HepG2 (cell line): ENCODE data around the gene LYST. TPM values are rescaled to one million over a fixed set of nuclear protein-coding genes. Genes with fewer than 3 reads are reported as not detected.

Source experiments
- ATAC-seq: fragments of 200-7000 bp; cut with Tn5 transposase; 3 replicates; pipeline ENCODE4 v1.9.1; 2020; ENCODE audit warnings: mild to moderate bottlenecking, moderate library complexity
- BruUV-seq: library from RNA; stranded (reverse); fragments of 400-500 nt; replicated peaks from 2 replicates; lab custom pipeline; 2021; lab: Mats Ljungman, UMichigan
- CTCF ChIA-PET: fragments of 300-600 bp; formaldehyde crosslinking; extraction: SDS; loops from one replicate; lab custom pipeline; 2021; ENCODE audit warnings: low total read pairs, inconsistent platforms, low intra/inter-chr PET ratio; lab: Yijun Ruan, JAX
- POLR2A ChIA-PET: fragments of 350-600 bp; sonication (Branson Sonifier 250); formaldehyde crosslinking; loops from one replicate; lab custom pipeline; 2020; ENCODE audit warnings: antibody characterized with exemption, inconsistent platforms; lab: Yijun Ruan, JAX
- DNase-seq: peaks from one replicate; pipeline ENCODE4 v3.0.0-alpha.2; 2015; ENCODE audit warnings: low spot score
- FAIRE-seq: peaks from 3 replicates; lab custom pipeline; 2011; peaks lifted over from hg19 to GRCh38; lab: Jason Lieb, UNC
- H2AFZ ChIP-seq: one replicate; pipeline ENCODE4 v1.6.1; 2011; ENCODE audit warnings: low read length, inconsistent platforms
- H3K27ac ChIP-seq: fragments of 300-600 bp; 3 replicates; pipeline ENCODE4 v1.8.0; 2011; ENCODE audit warnings: mixed run types, mild to moderate bottlenecking, mixed read lengths, low read length, inconsistent platforms; ENCODE audit not compliant: insufficient read depth; ENCODE audit errors: extremely low read length
- H3K27me3 ChIP-seq, 2 experiments: fragments of 200-600 bp in 1 of 2; 2 replicates in 1 of 2; 3 replicates in 1 of 2; pipeline versions ENCODE4 v1.6.0 to v1.8.0; 2011; ENCODE audit warnings: low read length in 2 of 2, mild to moderate bottlenecking in 2 of 2, moderate library complexity in 2 of 2, inconsistent platforms in 1 of 2; ENCODE audit not compliant: insufficient read depth in 2 of 2, control insufficient read depth in 1 of 2
- H3K36me3 ChIP-seq, 2 experiments: fragments of 200-600 bp in 1 of 2; replicated peaks in 1 of 2; 2 replicates in 1 of 2; 3 replicates in 1 of 2; pipeline versions ENCODE4 v1.5.1 to v1.8.0; 2011; ENCODE audit warnings: low read length in 2 of 2, inconsistent platforms in 1 of 2; ENCODE audit not compliant: insufficient read depth in 2 of 2, control insufficient read depth in 1 of 2
- H3K4me1 ChIP-seq: 2 replicates; pipeline ENCODE4 v1.5.1; 2012; ENCODE audit warnings: low read length, inconsistent platforms; ENCODE audit not compliant: insufficient read depth
- H3K4me2 ChIP-seq: 2 replicates; pipeline ENCODE4 v1.6.0; 2011; ENCODE audit warnings: low read depth, low read length, inconsistent platforms
- H3K4me3 ChIP-seq, 3 experiments: fragments of 200-600 bp in 1 of 3; sonication (generic), shearing (Covaris generic) in 1 of 3; replicated peaks in 1 of 3; 2 replicates each; pipeline ENCODE4 v1.5.1; 2011 to 2016; ENCODE audit warnings: low read length in 3 of 3, inconsistent platforms in 2 of 3, low read depth in 2 of 3, mild to moderate bottlenecking in 2 of 3, control low read depth in 1 of 3, mixed read lengths in 1 of 3; ENCODE audit not compliant: insufficient read depth in 1 of 3
- H3K79me2 ChIP-seq: one replicate; pipeline ENCODE4 v1.6.1; 2011; ENCODE audit warnings: low read length, inconsistent platforms; ENCODE audit not compliant: insufficient read depth
- H3K9ac ChIP-seq: 2 replicates; pipeline ENCODE4 v1.6.0; 2011; ENCODE audit warnings: mild to moderate bottlenecking, low read depth, low read length, inconsistent platforms; ENCODE audit not compliant: insufficient read depth
- H3K9me3 ChIP-seq: 2 replicates; pipeline ENCODE4 v1.5.1; 2012; ENCODE audit warnings: mild to moderate bottlenecking, low read length
- H4K20me1 ChIP-seq: 2 replicates; pipeline ENCODE4 v1.6.0; 2011; ENCODE audit warnings: inconsistent platforms, mild to moderate bottlenecking, low read length, moderate library complexity; ENCODE audit not compliant: insufficient read depth
- BCLAF1 ChIP-seq: fragments of 450-650 bp; IDR thresholded peaks from 2 replicates; pipeline ENCODE4 v1.6.1; 2017; ENCODE audit warnings: mild to moderate bottlenecking
- E2F1 ChIP-seq: sonication (generic); formaldehyde crosslinking; IDR thresholded peaks from 2 replicates; pipeline ENCODE4 v1.5.0; 2020; ENCODE audit warnings: missing genetic modification reagents
- HNRNPK ChIP-seq: fragments of 200-400 bp; formaldehyde crosslinking; IDR thresholded peaks from 2 replicates; pipeline ENCODE4 v1.6.1; 2018; ENCODE audit warnings: low read length, low read depth, moderate library complexity, mild to moderate bottlenecking; ENCODE audit not compliant: poor library complexity, severe bottlenecking
- KAT8 ChIP-seq: IDR thresholded peaks from 2 replicates; pipeline ENCODE4 v1.6.1; 2016; ENCODE audit warnings: missing genetic modification reagents, missing compliant biosample characterization
- PHF20 ChIP-seq: sonication (generic); formaldehyde crosslinking; IDR thresholded peaks from 2 replicates; pipeline ENCODE4 v1.5.0; 2020; ENCODE audit warnings: mild to moderate bottlenecking, missing genetic modification reagents
- PITX1 ChIP-seq: sonication (generic); formaldehyde crosslinking; IDR thresholded peaks from 2 replicates; pipeline ENCODE4 v1.5.1; 2020; ENCODE audit warnings: mild to moderate bottlenecking, missing genetic modification reagents
- PRPF4 ChIP-seq: fragments of 200-400 bp; formaldehyde crosslinking; IDR thresholded peaks from 2 replicates; pipeline ENCODE4 v1.6.1; 2016; ENCODE audit warnings: low read length, low read depth; ENCODE audit not compliant: poor library complexity, severe bottlenecking
- ZBED4 ChIP-seq: sonication (generic); formaldehyde crosslinking; IDR thresholded peaks from 2 replicates; pipeline ENCODE4 v1.4.0; 2020; ENCODE audit warnings: missing genetic modification reagents, borderline replicate concordance
- ZMAT5 ChIP-seq: sonication (generic); formaldehyde crosslinking; IDR thresholded peaks from 2 replicates; pipeline ENCODE4 v1.5.0; 2020; ENCODE audit warnings: mild to moderate bottlenecking, low read depth, missing genetic modification reagents, borderline replicate concordance
- ZNF343 ChIP-seq: sonication (generic); formaldehyde crosslinking; IDR thresholded peaks from 2 replicates; pipeline ENCODE4 v1.4.0; 2020; ENCODE audit warnings: mild to moderate bottlenecking, missing genetic modification reagents
- ZNF431 ChIP-seq: sonication (generic); formaldehyde crosslinking; IDR thresholded peaks from 2 replicates; pipeline ENCODE4 v1.9.0; 2022; ENCODE audit warnings: missing genetic modification reagents, low read depth, mild to moderate bottlenecking, borderline replicate concordance
- ZNF580 ChIP-seq: IDR thresholded peaks from 2 replicates; pipeline ENCODE4 v1.6.1; 2016; ENCODE audit warnings: low read depth, borderline replicate concordance
- ZNF766 ChIP-seq: sonication (generic); formaldehyde crosslinking; IDR thresholded peaks from 2 replicates; pipeline ENCODE4 v1.5.0; 2020; ENCODE audit warnings: missing genetic modification reagents, borderline replicate concordance
- ZNF775 ChIP-seq: sonication (generic); formaldehyde crosslinking; IDR thresholded peaks from 2 replicates; pipeline ENCODE4 v1.4.0; 2020; ENCODE audit warnings: missing genetic modification reagents, mild to moderate bottlenecking, moderate library complexity, borderline replicate concordance
- WGBS: methylation state at CpG from one replicate; pipeline ENCODE4 v1.1.6; 2017; ENCODE audit warnings: low lambda C conversion rate; 5-methylcytosine and 5-hydroxymethylcytosine counted together
- in situ Hi-C: cut with HindIII; loops from 2 replicates; pipeline ENCODE4 v1.10.0; 2017; ENCODE audit warnings: low pct_unique_long_range_greater_than_20kb; ENCODE audit not compliant: extremely low pct_ligation_motif_present
- intact Hi-C: fragments of 100-400 bp; cut with micrococcal nuclease; formaldehyde crosslinking; loops from one replicate; pipeline ENCODE4 v1.10.0; 2022; ENCODE audit not compliant: unreplicated experiment
- polyA plus RNA-seq, 8 experiments: library from polyadenylated mRNA; depleted of rRNA in 3 of 8; stranded (reverse) in 7 of 8; unstranded in 1 of 8; fragments of >200 nt; fragmentation: Illumina TruSeq in 4 of 8; extraction: Trizol in 4 of 8; gene quantifications; 2 replicates each; pipeline versions ENCODE4 v1.2.1 to v1.2.3, GENCODE V29; 2011 to 2016; ENCODE audit warnings: low read depth in 4 of 8, missing spikeins in 1 of 8, mixed read lengths in 1 of 8; ENCODE audit not compliant: insufficient read depth in 1 of 8
- total RNA-seq, 5 experiments: library from RNA; depleted of rRNA; stranded (reverse); fragments of >200 nt; fragmentation: Illumina TruSeq; extraction: Trizol; gene quantifications; 2 replicates each; pipeline ENCODE4 v1.2.3, GENCODE V29; 2016; ENCODE audit warnings: low read depth in 1 of 5

Gene LYST
- total and polyA plus RNA-seq, 2 of the 13 experiments (the other 11 are each of a cell fraction or from before 2014, with no cell fraction given), result 0.91 to 2.5 TPM

GRCh38 chr1:235844776-235845175 lies 21.9 kb downstream of the LYST start:
- Histone ChIP-seq H3K79me2 (no peaks in the 10 kb centered on the region), H3K9ac (no peak overlapping the region), H3K4me3 (no peak overlapping the region), H3K4me2 (no peak overlapping the region), H2AFZ (no peak overlapping the region), H3K9me3 (no peaks in the 10 kb centered on the region), H3K27me3 (no peaks in the 10 kb centered on the region), H3K4me1 (peaks cover 7% of the 10 kb centered on the region; the same call in 1 of the 2 replicates), H3K36me3 (no peaks in the 10 kb centered on the region), H3K27ac (no peak overlapping the region), H4K20me1 (no peaks in the 10 kb centered on the region)
- CTCF ChIA-PET, result no interaction called here
- DNase-seq (no peak), ATAC-seq (no peak), FAIRE-seq (no peak)
- in situ Hi-C loops, result no loop called here
- intact Hi-C loops, result loop anchor here (5.0 kb wide), 1 partner anchor 332 kb away; no protein-coding TSS in a partner anchor
- no TSS peak for BruUV-seq
- POLR2A ChIA-PET, result no interaction called here
- WGBS, result 72% methylated on average over 3 of the region's 3 CpGs
- no peak for TF ChIP-seq ZNF580 (CRISPR knock-in tag)
- no peak for TF ChIP-seq KAT8 (CRISPR knock-in tag)
- TF ChIP-seq ZMAT5 (CRISPR knock-in tag), result no peak
- no peak for TF ChIP-seq ZNF431 (CRISPR knock-in tag)
- TF ChIP-seq HNRNPK, result no peak
- TF ChIP-seq ZNF343 (CRISPR knock-in tag), result no peak
- no peak for TF ChIP-seq ZNF775 (CRISPR knock-in tag)
- no peak for TF ChIP-seq BCLAF1
- no peak for TF ChIP-seq E2F1 (CRISPR knock-in tag)
- TF ChIP-seq ZBED4 (CRISPR knock-in tag), result no peak
- no peak for TF ChIP-seq PRPF4
- TF ChIP-seq PHF20 (CRISPR knock-in tag), result no peak
- TF ChIP-seq ZNF766 (CRISPR knock-in tag), result no peak
- no peak for TF ChIP-seq PITX1 (CRISPR knock-in tag)
